ENCODE results near the gene GNA14. TPM values are rescaled to one million over a fixed set of nuclear protein-coding genes. Genes with fewer than 3 reads are reported as not detected.
A peak's percentile ranks its signal among the peaks of the same experiment; 100 is the strongest.

Gene GNA14
- total RNA-seq, 2 donors from 2014 or later, result 0.62 to 8.0 TPM

DNA sequence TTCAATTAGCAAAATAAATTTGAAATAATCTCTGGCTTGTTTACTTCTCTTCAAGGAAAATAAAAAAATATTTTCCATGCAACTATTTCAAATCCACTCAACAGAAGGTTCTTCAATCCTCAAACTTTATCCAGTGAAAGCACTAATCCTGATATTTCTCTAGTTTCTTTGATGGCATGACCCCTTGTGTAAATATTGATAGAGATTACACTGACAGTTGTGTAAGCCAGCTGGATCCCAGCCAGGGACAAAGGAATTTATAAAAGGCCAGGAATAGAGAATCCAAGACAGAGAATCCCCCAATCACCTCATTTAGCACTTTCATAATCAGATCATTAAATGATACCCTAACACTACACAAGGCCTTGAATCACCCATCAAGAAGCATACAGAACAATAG, 135.2 kb downstream of the GNA14 start:
- TF ChIP-seq CTCF (conservative IDR thresholded peaks at IDR 0.05), result no peak
- Histone ChIP-seq H3K27me3 (ENCODE audit: control insufficient read depth, insufficient read depth, low read length, poor library complexity, severe bottlenecking) (peaks cover 22% of the 10 kb centered on the region), H3K9me3 (ENCODE audit: control insufficient read depth, low read length) (no peaks in the 10 kb centered on the region), H3K4me3 (ENCODE audit: low read length) (no peak overlapping the region), H3K9ac (ENCODE audit: extremely low read depth, low read length, poor library complexity, severe bottlenecking) (no peak overlapping the region), H3K27ac (ENCODE audit: low read depth, low read length) (no peak overlapping the region), H3K36me3 (ENCODE audit: control insufficient read depth, insufficient read depth, low read length) (no peaks in the 10 kb centered on the region), H3K4me1 (ENCODE audit: control insufficient read depth, insufficient read depth, low read length) (peaks cover 5% of the 10 kb centered on the region)
- Mint-ChIP-seq H3K4me1 (peaks cover 18% of the 10 kb centered on the region), H3K27ac (no peak overlapping the region), H3K36me3 (ENCODE audit: low read depth) (no peaks in the 10 kb centered on the region), H3K4me3 (no peak overlapping the region), H3K9me3 (no peaks in the 10 kb centered on the region), H3K27me3 (ENCODE audit: insufficient read depth) (peaks cover 18% of the 10 kb centered on the region)
- DNase-seq, result peak; percentile 23

GRCh38 chr9:77511525-77511924, 136.6 kb downstream of the GNA14 start:
- H3K36me3 Mint-ChIP-seq (ENCODE audit: low read depth), result no peaks in the 10 kb centered on the region
- H3K4me3 Mint-ChIP-seq, result no peak overlapping the region
- 89 to 100% methylated on average over 3 of the region's 3 CpGs for WGBS, 2 experiments (ENCODE audit: insufficient coverage in 1 of 2, insufficient read length in 1 of 2)
- peaks cover 18% of the 10 kb centered on the region for H3K27me3 ChIP-seq (ENCODE audit: control insufficient read depth, insufficient read depth, low read length, poor library complexity, severe bottlenecking)
- H3K4me1 Mint-ChIP-seq, result peaks cover 18% of the 10 kb centered on the region
- no peaks in the 10 kb centered on the region for H3K9me3 Mint-ChIP-seq
- TF ChIP-seq CTCF (conservative IDR thresholded peaks at IDR 0.05), result no peak
- H3K27ac ChIP-seq (ENCODE audit: low read depth, low read length), result no peak overlapping the region
- DNase-seq, result no peak
- no peaks in the 10 kb centered on the region for H3K9me3 ChIP-seq (ENCODE audit: control insufficient read depth, low read length)
- peaks cover 5% of the 10 kb centered on the region for H3K4me1 ChIP-seq (ENCODE audit: control insufficient read depth, insufficient read depth, low read length)
- peaks cover 16% of the 10 kb centered on the region for H3K27me3 Mint-ChIP-seq (ENCODE audit: insufficient read depth)
- H3K27ac Mint-ChIP-seq, result no peak overlapping the region
- H3K36me3 ChIP-seq (ENCODE audit: control insufficient read depth, insufficient read depth, low read length), result no peaks in the 10 kb centered on the region
- H3K4me3 ChIP-seq (ENCODE audit: low read length), result no peak overlapping the region
- no peak overlapping the region for H3K9ac ChIP-seq (ENCODE audit: extremely low read depth, low read length, poor library complexity, severe bottlenecking)

GRCh38 chr9:77510666-77511065, 137.5 kb downstream of the GNA14 start:
- Mint-ChIP-seq H3K9me3 (no peaks in the 10 kb centered on the region), H3K4me3 (no peak overlapping the region), H3K36me3 (ENCODE audit: low read depth) (no peaks in the 10 kb centered on the region), H3K27me3 (ENCODE audit: insufficient read depth) (peaks cover 14% of the 10 kb centered on the region), H3K27ac (no peak overlapping the region), H3K4me1 (peaks cover 18% of the 10 kb centered on the region)
- H3K9me3 ChIP-seq (ENCODE audit: control insufficient read depth, low read length), result no peaks in the 10 kb centered on the region
- 91 to 100% methylated on average over 3 of the region's 3 CpGs for WGBS, 2 experiments (ENCODE audit: insufficient coverage in 1 of 2, insufficient read length in 1 of 2)
- no peak overlapping the region for H3K27ac ChIP-seq (ENCODE audit: low read depth, low read length)
- peaks cover 18% of the 10 kb centered on the region for H3K27me3 ChIP-seq (ENCODE audit: control insufficient read depth, insufficient read depth, low read length, poor library complexity, severe bottlenecking)
- no peak for DNase-seq
- TF ChIP-seq CTCF (conservative IDR thresholded peaks at IDR 0.05), result no peak
- no peak overlapping the region for H3K4me3 ChIP-seq (ENCODE audit: low read length)
- no peaks in the 10 kb centered on the region for H3K36me3 ChIP-seq (ENCODE audit: control insufficient read depth, insufficient read depth, low read length)
- H3K9ac ChIP-seq (ENCODE audit: extremely low read depth, low read length, poor library complexity, severe bottlenecking), result no peak overlapping the region
- H3K4me1 ChIP-seq (ENCODE audit: control insufficient read depth, insufficient read depth, low read length), result peaks cover 5% of the 10 kb centered on the region
